ENCODE results near the gene ATRX. TPM values are rescaled to one million over a fixed set of nuclear protein-coding genes. Genes with fewer than 3 reads are reported as not detected.

ATRX gene
- total and polyA plus RNA-seq, 2 of the 8 experiments (the other 6 are each of a cell fraction or from before 2014, with no cell fraction given): 28.4 to 97.8 TPM

GRCh38 chrX:77786365-77786680 lies 307 bp upstream of the ATRX start (continued):
- TF ChIP-seq SP2 (IDR thresholded peaks at IDR 0.05; ENCODE audit: low read length) (no peak), RFX5 (IDR thresholded peaks at IDR 0.05; ENCODE audit: borderline replicate concordance, low read depth, low read length) (no peak), EP300 (IDR thresholded peaks at IDR 0.05; ENCODE audit: borderline replicate concordance in 1 of 2, low read depth in 2 of 2, low read length in 2 of 2) (no peak), CHD1 (IDR thresholded peaks at IDR 0.05; ENCODE audit: low read depth, low read length) (no peak), TAF1 (IDR thresholded peaks at IDR 0.05; ENCODE audit: low read depth, low read length) (no peak), SP4 (IDR thresholded peaks at IDR 0.05; ENCODE audit: low read length) (no peak)

Measured in H1 (cell line).